ENCODE results near the gene NXPH4. TPM values are rescaled to one million over a fixed set of nuclear protein-coding genes. Genes with fewer than 3 reads are reported as not detected.

The NXPH4 gene
- total and polyA plus RNA-seq, 2 donors (not counting 1 experiment from before 2014, with no cell fraction given), result 3.5 to 8.6 TPM

- H3K36me3 ChIP-seq (replicated peaks in 1 of 2; ENCODE audit: control extremely low read depth in 1 of 2, control insufficient read depth in 1 of 2, extremely low read depth in 1 of 2, insufficient read depth in 2 of 2, low read length in 1 of 2), result peaks cover 5 to 70% of the 10 kb centered on the region in 2 experiments
- no peaks in the 10 kb centered on the region for H4K20me1 ChIP-seq (ENCODE audit: control insufficient read depth, insufficient read depth, low read length, poor library complexity, severe bottlenecking)
- Mint-ChIP-seq H3K4me1 (no peaks in the 10 kb centered on the region), H3K9me3 (ENCODE audit: insufficient read depth) (no peaks in the 10 kb centered on the region), H3K27me3 (no peaks in the 10 kb centered on the region), H3K27ac (no peak overlapping the region), H3K4me3 (no peak overlapping the region)
- no peak overlapping the region for H3K4me3 ChIP-seq (ENCODE audit: control extremely low read depth in 1 of 5, extremely low read depth in 1 of 5, insufficient read depth in 1 of 5, low read depth in 2 of 5, low read length in 4 of 5)
- no peaks in the 10 kb centered on the region for H3K79me2 ChIP-seq (ENCODE audit: control insufficient read depth, insufficient read depth, low read length)
- no peak overlapping the region for H3K27ac ChIP-seq (ENCODE audit: low read length in 2 of 2)
- H3K9me3 ChIP-seq (ENCODE audit: control extremely low read depth in 1 of 3, control insufficient read depth in 2 of 3, insufficient read depth in 1 of 3, low read length in 2 of 3), result no peaks in the 10 kb centered on the region
- no peak overlapping the region for H3K4me2 ChIP-seq (replicated peaks; ENCODE audit: low read depth, low read length, poor library complexity, severe bottlenecking)
- POLR2A ChIA-PET, result no interaction called here
- no peaks in the 10 kb centered on the region for H3K4me1 ChIP-seq (ENCODE audit: control insufficient read depth in 2 of 2, insufficient read depth in 2 of 2, low read length in 2 of 2)
- TF ChIP-seq EZH2 (IDR thresholded peaks at IDR 0.05; ENCODE audit: borderline replicate concordance, insufficient read depth, low read depth, low read length, poor library complexity, severe bottlenecking), result no peak
- no peak for TF ChIP-seq CTCF (IDR thresholded peaks at IDR 0.05)
- ATAC-seq (ENCODE audit: low read depth), result no peak
- no peak overlapping the region for H3K9ac ChIP-seq (ENCODE audit: low read length)
- intact Hi-C loops (cut with micrococcal nuclease), result no loop called here
- H3K27me3 ChIP-seq (replicated peaks in 1 of 4; ENCODE audit: control extremely low read depth in 1 of 4, control insufficient read depth in 3 of 4, insufficient read depth in 4 of 4, low read length in 3 of 4), result no peaks in the 10 kb centered on the region
- DNase-seq, result no peak
- 97% methylated on average over 5 of the region's 7 CpGs for WGBS (ENCODE audit: insufficient coverage)
- CTCF ChIA-PET, result interaction anchor here (0.5 to 1.9 kb wide), 3 partner anchors 23 to 383 kb away, joined by 3 to 7 read pairs (median 3); no protein-coding TSS in a partner anchor
- no peak overlapping the region for H2AFZ ChIP-seq (ENCODE audit: insufficient read depth, low read depth, low read length, poor library complexity, severe bottlenecking)
Measured at GRCh38 chr12:57272337-57273151, 56.0 kb downstream of the NXPH4 start.

- Histone ChIP-seq H3K4me2 (replicated peaks; ENCODE audit: low read depth, low read length, poor library complexity, severe bottlenecking) (no peak overlapping the region), H3K9ac (ENCODE audit: low read length) (no peak overlapping the region), H3K27me3 (replicated peaks in 1 of 4; ENCODE audit: control extremely low read depth in 1 of 4, control insufficient read depth in 3 of 4, insufficient read depth in 4 of 4, low read length in 3 of 4) (no peaks in the 10 kb centered on the region), H2AFZ (ENCODE audit: insufficient read depth, low read depth, low read length, poor library complexity, severe bottlenecking) (no peak overlapping the region), H3K27ac (ENCODE audit: low read length in 2 of 2) (no peak overlapping the region), H3K79me2 (ENCODE audit: control insufficient read depth, insufficient read depth, low read length) (no peaks in the 10 kb centered on the region), H3K4me3 (ENCODE audit: control extremely low read depth in 1 of 5, extremely low read depth in 1 of 5, insufficient read depth in 1 of 5, low read depth in 2 of 5, low read length in 4 of 5) (no peak overlapping the region), H3K4me1 (ENCODE audit: control insufficient read depth in 2 of 2, insufficient read depth in 2 of 2, low read length in 2 of 2) (no peaks in the 10 kb centered on the region), H3K9me3 (ENCODE audit: control extremely low read depth in 1 of 3, control insufficient read depth in 2 of 3, insufficient read depth in 1 of 3, low read length in 2 of 3) (no peaks in the 10 kb centered on the region), H4K20me1 (ENCODE audit: control insufficient read depth, insufficient read depth, low read length, poor library complexity, severe bottlenecking) (no peaks in the 10 kb centered on the region), H3K36me3 (replicated peaks in 1 of 2; ENCODE audit: control extremely low read depth in 1 of 2, control insufficient read depth in 1 of 2, extremely low read depth in 1 of 2, insufficient read depth in 2 of 2, low read length in 1 of 2) (peaks cover 3 to 70% of the 10 kb centered on the region in 2 experiments)
- no peak for DNase-seq
- no peak for ATAC-seq (ENCODE audit: low read depth)
- POLR2A ChIA-PET, result no interaction called here
- Mint-ChIP-seq H3K27ac (no peak overlapping the region), H3K4me1 (peaks cover 2% of the 10 kb centered on the region), H3K27me3 (no peaks in the 10 kb centered on the region), H3K9me3 (ENCODE audit: insufficient read depth) (no peaks in the 10 kb centered on the region), H3K4me3 (no peak overlapping the region)
- intact Hi-C loops (cut with micrococcal nuclease), result no loop called here
- TF ChIP-seq EZH2 (IDR thresholded peaks at IDR 0.05; ENCODE audit: borderline replicate concordance, insufficient read depth, low read depth, low read length, poor library complexity, severe bottlenecking), result no peak
- CTCF ChIA-PET, result interaction anchor here (0.9 to 1.9 kb wide), 3 partner anchors 9 to 179 kb away, joined by 3 to 7 read pairs (median 4); no protein-coding TSS in a partner anchor
Measured at GRCh38 chr12:57273516-57273915, 56.9 kb downstream of the NXPH4 start.

Small RNAs within 50 kb of the gene (small RNA-seq; reads per million reads assigned to genes)
- not detected for gene MIR1228 (ENCODE audit: insufficient read length, low read depth, low replicate concordance)

Other genes starting within 250 kb of the NXPH4 start
- gene ZBTB39, start 210.2 kb upstream of the NXPH4 start, total RNA-seq, result 13.9 and 15.6 TPM in 2 replicates
- 5.4 TPM in 2 replicates for gene ZBTB39, start 210.2 kb upstream of the NXPH4 start, polyA plus RNA-seq
- not detected in 2 replicates for gene TAC3, start 200.3 kb upstream of the NXPH4 start, total RNA-seq
- gene TAC3, start 200.3 kb upstream of the NXPH4 start, polyA plus RNA-seq, result 0.24 TPM in 1 of 2 replicates, not detected in the other
- gene MYO1A, start 166.7 kb upstream of the NXPH4 start, total RNA-seq, result 1.3 TPM in 2 replicates
- gene MYO1A, start 166.7 kb upstream of the NXPH4 start, polyA plus RNA-seq, result 0.19 and 0.55 TPM in 2 replicates
- 35.0 and 40.1 TPM in 2 replicates for gene NEMP1, start 138.0 kb upstream of the NXPH4 start, total RNA-seq
- 13.6 and 15.4 TPM in 2 replicates for gene NEMP1, start 138.0 kb upstream of the NXPH4 start, polyA plus RNA-seq
- gene NAB2, start 127.7 kb upstream of the NXPH4 start, total RNA-seq, result 49.0 and 52.1 TPM in 2 replicates
- gene NAB2, start 127.7 kb upstream of the NXPH4 start, polyA plus RNA-seq, result 5.8 and 6.7 TPM in 2 replicates
- 704 and 736 TPM in 2 replicates for gene STAT6, start 105.4 kb upstream of the NXPH4 start, total RNA-seq
- 544 and 565 TPM in 2 replicates for gene STAT6, start 105.4 kb upstream of the NXPH4 start, polyA plus RNA-seq
- 4.1 and 5.7 TPM in 2 replicates for gene LRP1, start 88.3 kb upstream of the NXPH4 start, total RNA-seq
- gene LRP1, start 88.3 kb upstream of the NXPH4 start, polyA plus RNA-seq, result 2.0 TPM in 2 replicates
- not detected in 2 replicates for gene LRP1-AS, start 69.2 kb upstream of the NXPH4 start, total RNA-seq
- not detected in 2 replicates for gene LRP1-AS, start 69.2 kb upstream of the NXPH4 start, polyA plus RNA-seq
- 147 and 166 TPM in 2 replicates for gene SHMT2, start 12.9 kb downstream of the NXPH4 start, total RNA-seq
- gene SHMT2, start 12.9 kb downstream of the NXPH4 start, polyA plus RNA-seq, result 203 and 236 TPM in 2 replicates
- 5.3 and 6.2 TPM in 2 replicates for gene STAC3, start 34.4 kb downstream of the NXPH4 start, total RNA-seq
- 4.5 and 4.9 TPM in 2 replicates for gene STAC3, start 34.4 kb downstream of the NXPH4 start, polyA plus RNA-seq
- 129 TPM in 2 replicates for gene R3HDM2, start 214.2 kb downstream of the NXPH4 start, total RNA-seq
- 87.1 and 104 TPM in 2 replicates for gene R3HDM2, start 214.2 kb downstream of the NXPH4 start, polyA plus RNA-seq
- gene INHBC, start 218.0 kb downstream of the NXPH4 start, total RNA-seq, result 0.17 TPM in 1 of 2 replicates, not detected in the other
- gene INHBC, start 218.0 kb downstream of the NXPH4 start, polyA plus RNA-seq, result 0.13 and 0.31 TPM in 2 replicates
- not detected in 2 replicates for gene INHBE, start 238.5 kb downstream of the NXPH4 start, total RNA-seq
- not detected in 2 replicates for gene INHBE, start 238.5 kb downstream of the NXPH4 start, polyA plus RNA-seq
- gene GLI1, start 243.0 kb downstream of the NXPH4 start, total RNA-seq, result 3.9 and 4.1 TPM in 2 replicates
- gene GLI1, start 243.0 kb downstream of the NXPH4 start, polyA plus RNA-seq, result 5.4 and 8.0 TPM in 2 replicates

Measured in B cell (primary cell).